Activated naive CD8-positive, alpha-beta T cell treated with anti-CD3 and anti-CD28 coated beads, Interleukin-2, amount 10 ng/mL, durations not matched to agents 7 days and 5 days (primary cell): ENCODE data around the gene ZFYVE9. TPM values are rescaled to one million over a fixed set of nuclear protein-coding genes. Genes with fewer than 3 reads are reported as not detected.
"Not testable (repeated sequence)": the region's sequence is repeated elsewhere in the genome, so short reads cannot be mapped to it uniquely, and the experiment has no call there.

Source experiments
- ATAC-seq: fragments of 150-1000 bp; cut with Tn5 transposase; one replicate; pipeline ENCODE4 v1.10.0; 2021; ENCODE audit warnings: low read depth, moderate library complexity
- POLR2A ChIA-PET: fragments of 350-600 bp; sonication (Branson Sonifier 250); formaldehyde crosslinking; loops from one replicate; lab custom pipeline; 2021; ENCODE audit warnings: antibody characterized with exemption; lab: Charles Lee
- DNase-seq: peaks from one replicate; pipeline ENCODE4 v3.0.0; 2021
- H3K27ac Mint-ChIP-seq: one replicate; pipeline ENCODE4 v1.8.0; 2022; ENCODE audit warnings: mild to moderate bottlenecking, mixed read lengths
- H3K27me3 Mint-ChIP-seq: one replicate; pipeline ENCODE4 v1.8.0; 2022; ENCODE audit warnings: mild to moderate bottlenecking, moderate library complexity, mixed read lengths
- H3K36me3 Mint-ChIP-seq: one replicate; pipeline ENCODE4 v1.8.0; 2021; ENCODE audit warnings: mild to moderate bottlenecking, mixed read lengths
- H3K4me1 Mint-ChIP-seq: one replicate; pipeline ENCODE4 v1.8.0; 2021; ENCODE audit warnings: mixed read lengths
- H3K4me3 Mint-ChIP-seq: one replicate; pipeline ENCODE4 v1.8.0; 2022; ENCODE audit warnings: mild to moderate bottlenecking, moderate library complexity, mixed read lengths
- H3K9me3 Mint-ChIP-seq: one replicate; pipeline ENCODE4 v1.8.0; 2021; ENCODE audit warnings: mixed read lengths
- total RNA-seq, 2 experiments: library from RNA; stranded (reverse); gene quantifications; one replicate each; pipeline ENCODE4 v1.2.3, GENCODE V29; 2021

The ZFYVE9 gene
- total RNA-seq, 2 experiments from 2014 or later, result 4.5 to 5.5 TPM

DNA sequence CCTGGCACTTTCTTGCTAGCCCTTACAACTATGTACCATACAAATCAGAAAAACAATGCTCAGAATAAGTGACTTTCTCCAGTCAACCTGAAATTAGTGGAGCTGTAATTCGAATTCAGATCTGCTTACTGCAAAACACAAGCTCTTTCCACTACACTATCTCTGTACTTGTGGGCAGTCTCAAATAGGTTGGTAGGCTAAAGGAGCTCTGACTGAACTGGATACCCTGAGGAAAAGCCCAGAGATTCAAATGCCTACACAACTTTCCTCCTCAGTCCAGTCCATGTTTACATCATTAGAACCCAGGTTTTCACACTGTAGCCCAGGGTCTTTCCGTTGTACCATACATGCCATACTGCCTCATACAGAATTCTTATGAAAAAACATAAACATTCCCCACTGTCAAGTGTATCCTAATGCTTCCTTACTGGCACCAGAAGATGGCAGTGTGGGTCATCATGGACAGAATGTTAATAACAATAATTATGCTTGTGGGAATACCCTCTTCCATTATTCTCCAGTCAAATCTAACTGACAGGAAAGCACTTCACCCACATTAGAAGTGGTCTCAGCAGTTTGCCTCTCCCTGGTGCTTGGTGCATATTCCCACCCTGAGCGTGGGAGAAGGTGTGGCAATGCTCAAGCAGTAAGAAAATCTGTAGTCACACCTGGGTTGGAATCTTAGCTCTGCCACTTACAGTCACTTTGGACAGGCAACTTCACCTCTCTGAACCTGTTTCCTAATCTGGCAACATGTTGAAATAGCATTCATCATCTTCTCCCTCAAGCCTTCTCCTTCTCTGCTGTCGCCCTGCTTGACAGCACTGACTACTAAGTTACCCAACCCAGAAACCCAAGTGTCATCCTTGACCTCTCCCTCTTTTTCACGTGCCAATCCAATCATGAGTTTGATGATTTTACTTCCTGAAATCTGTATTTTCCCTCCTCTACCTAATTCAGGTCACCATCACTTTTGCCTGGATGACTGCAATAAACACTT, 14.4 kb upstream of the ZFYVE9 start:
- POLR2A ChIA-PET, result no interaction called here
- Mint-ChIP-seq H3K27ac (no peak overlapping the region), H3K27me3 (peaks cover 27% of the 10 kb centered on the region), H3K4me3 (no peak overlapping the region), H3K9me3 (no peaks in the 10 kb centered on the region), H3K4me1 (peaks cover 2% of the 10 kb centered on the region), H3K36me3 (no peaks in the 10 kb centered on the region)
- no peak for ATAC-seq
- no peak for DNase-seq

DNA sequence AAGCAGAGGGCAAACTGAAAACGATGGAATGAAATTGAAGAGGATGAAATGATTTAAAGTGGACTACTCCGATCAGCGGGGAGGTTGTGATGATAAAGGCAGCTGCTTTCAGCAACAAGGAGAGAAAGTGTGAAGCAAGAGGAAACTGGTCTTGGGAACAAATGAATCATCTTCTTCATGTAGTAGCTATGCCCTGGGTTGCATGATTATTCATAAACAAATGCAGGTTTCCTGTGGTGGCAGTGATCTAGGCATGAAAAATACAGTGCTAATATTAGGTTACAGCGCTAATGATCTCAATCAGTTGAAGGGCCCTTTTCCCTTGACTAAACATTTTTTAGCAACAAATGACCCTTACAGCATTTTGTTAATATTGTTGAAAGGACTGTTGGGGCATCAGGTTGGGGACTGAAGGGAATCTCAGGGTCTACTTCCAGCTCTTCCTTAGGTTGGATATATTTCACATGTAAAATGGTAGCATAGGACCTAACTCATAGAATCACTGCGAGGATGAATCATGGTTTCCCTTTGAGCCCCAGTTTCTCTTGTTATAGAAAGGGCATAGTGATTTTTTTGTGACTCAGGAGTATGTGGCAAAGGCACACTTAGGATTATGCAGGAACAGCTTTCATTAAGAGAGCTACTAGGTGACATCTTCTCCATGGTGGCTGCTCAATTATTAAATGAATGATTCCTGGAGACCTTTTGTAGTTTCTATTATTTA, 1.9 kb upstream of the ZFYVE9 start:
- POLR2A ChIA-PET, result no interaction called here
- H3K4me3 Mint-ChIP-seq, result peak overlapping the region; percentile 44
- no peaks in the 10 kb centered on the region for H3K9me3 Mint-ChIP-seq
- peak; percentile 34 for ATAC-seq
- H3K36me3 Mint-ChIP-seq, result no peaks in the 10 kb centered on the region
- H3K4me1 Mint-ChIP-seq, result peaks cover 27% of the 10 kb centered on the region
- no peak overlapping the region for H3K27ac Mint-ChIP-seq
- no peak for DNase-seq
- H3K27me3 Mint-ChIP-seq, result peaks cover 10% of the 10 kb centered on the region

DNA sequence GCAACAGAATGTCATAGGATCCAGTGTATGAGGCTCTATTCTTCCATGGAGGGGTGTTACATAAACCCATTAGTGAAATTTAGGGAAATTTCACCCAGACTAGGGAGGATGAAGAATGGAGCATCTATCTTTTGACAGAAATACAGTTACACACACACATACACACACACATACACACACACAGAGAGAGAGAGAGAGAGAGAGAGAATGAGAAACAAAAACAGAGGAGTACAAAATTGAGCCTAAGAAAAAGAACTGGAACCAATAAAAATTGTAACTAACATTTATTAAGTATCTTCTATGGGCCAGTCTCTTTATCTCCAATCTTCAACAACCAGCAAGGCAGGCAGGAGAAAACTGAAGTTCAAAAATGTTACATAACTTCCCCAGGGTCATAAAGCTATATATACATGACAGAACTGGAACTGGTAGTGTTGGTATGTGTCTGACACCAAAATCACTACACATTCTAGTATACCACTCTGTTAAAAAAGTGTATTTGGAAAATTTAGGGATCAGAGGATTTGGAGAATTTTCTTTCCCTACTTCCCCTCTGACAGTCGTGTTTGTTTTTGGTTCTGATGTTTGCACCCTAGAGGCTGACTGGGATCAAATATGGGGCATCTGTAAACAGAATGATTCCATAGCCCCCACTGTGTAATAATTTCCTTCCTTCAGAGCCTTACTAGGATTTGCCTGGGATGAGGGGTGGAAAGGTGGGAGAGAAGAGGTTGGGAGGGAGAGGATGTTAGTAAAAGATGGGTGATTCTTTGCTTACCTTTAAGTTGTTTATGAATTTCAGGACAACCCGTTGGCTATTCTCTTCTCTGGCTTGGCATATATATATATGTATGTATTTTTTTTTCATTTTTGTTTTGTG, 1.0 kb upstream of the ZFYVE9 start:
- Mint-ChIP-seq H3K9me3 (no peaks in the 10 kb centered on the region), H3K27me3 (peaks cover 10% of the 10 kb centered on the region), H3K36me3 (no peaks in the 10 kb centered on the region), H3K4me3 (peak overlapping the region; percentile 75), H3K27ac (peak overlapping the region; percentile 53), H3K4me1 (peaks cover 31% of the 10 kb centered on the region)
- ATAC-seq (no peak), DNase-seq (no peak)
- POLR2A ChIA-PET, result no interaction called here

DNA sequence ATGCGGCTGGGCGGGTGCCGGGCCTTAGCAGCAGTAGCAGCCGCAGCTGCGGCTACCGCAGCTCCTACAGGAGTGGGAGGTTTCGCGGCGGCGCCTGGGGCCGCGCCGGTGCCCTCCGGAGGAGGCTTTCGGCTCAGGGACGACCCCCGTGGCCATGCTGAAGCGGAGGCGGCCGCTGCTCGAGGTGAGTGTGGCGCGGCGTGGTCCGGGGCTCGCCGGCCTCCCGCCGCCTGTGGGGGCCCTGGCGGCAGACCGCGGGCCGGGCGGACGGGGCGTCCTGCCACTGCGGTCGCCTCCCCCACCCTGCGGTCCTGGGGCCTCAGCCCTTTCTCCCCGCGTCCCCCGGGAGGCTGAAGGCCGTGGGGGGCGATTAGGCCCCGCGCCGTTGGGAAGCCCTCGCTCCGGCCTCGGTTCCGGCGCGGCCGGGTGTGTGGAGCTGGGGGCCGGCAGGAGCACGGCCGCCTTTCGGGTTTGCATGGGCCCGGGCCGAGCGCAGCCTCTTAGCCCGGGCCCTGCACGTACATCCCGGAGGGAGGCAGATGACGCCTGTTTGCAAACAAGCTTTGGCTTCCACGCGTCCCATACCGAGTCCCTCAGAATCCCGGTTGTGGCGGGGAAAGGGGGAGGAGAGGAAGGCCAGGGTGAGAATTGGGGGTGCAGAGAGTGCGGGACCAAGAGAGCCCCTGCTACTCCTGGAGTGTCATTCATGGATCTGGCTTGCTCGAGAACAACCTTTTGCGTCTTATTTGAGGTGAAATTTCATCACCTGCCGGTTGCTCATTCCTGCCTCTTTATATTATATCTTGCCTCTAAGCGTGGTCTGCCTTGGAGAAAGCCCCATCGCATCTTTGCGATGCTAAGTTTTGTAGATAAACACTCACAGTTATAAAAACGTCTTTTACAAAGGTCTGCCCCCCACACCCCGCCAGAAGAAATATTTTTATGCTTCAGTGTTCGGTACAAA, 613 bp downstream of the ZFYVE9 start:
- ATAC-seq, result peak; percentile 55
- POLR2A ChIA-PET, result interaction anchor here (0.5 kb wide), 1 partner anchor 502 kb away, joined by 5 read pairs; no protein-coding TSS in a partner anchor
- Mint-ChIP-seq H3K9me3 (no peaks in the 10 kb centered on the region), H3K27me3 (peaks cover 10% of the 10 kb centered on the region), H3K4me1 (peaks cover 31% of the 10 kb centered on the region), H3K27ac (peak overlapping the region; percentile 58), H3K36me3 (no peaks in the 10 kb centered on the region), H3K4me3 (peak overlapping the region; percentile 81)
- DNase-seq, result peak; percentile 70

DNA sequence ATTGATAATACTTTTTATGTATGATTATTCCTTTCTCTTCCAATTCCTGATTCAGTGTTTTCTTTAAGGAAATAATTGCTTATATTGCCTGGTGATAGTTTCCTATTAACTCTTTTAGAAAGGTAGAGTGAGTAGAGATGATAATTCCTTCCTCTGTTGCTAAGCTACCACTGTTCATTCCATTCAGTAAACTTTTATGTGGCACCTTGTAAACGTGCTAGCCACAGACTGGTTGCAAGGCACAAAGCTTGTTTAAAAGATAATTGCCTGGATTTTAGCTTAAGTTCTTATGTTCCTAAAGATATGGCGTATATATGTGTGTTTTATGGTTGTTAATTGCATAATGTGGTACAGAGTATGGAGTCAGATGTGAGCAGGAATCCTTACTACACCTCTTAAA, 3.2 kb downstream of the ZFYVE9 start:
- Mint-ChIP-seq H3K4me1 (peaks cover 19% of the 10 kb centered on the region), H3K27ac (no peak overlapping the region), H3K27me3 (peaks cover 7% of the 10 kb centered on the region), H3K36me3 (no peaks in the 10 kb centered on the region), H3K9me3 (no peaks in the 10 kb centered on the region), H3K4me3 (no peak overlapping the region)
- ATAC-seq (no peak), DNase-seq (no peak)
- POLR2A ChIA-PET, result interaction anchor here (0.7 kb wide), 1 partner anchor 51 kb away, joined by 3 read pairs; no protein-coding TSS in a partner anchor

DNA sequence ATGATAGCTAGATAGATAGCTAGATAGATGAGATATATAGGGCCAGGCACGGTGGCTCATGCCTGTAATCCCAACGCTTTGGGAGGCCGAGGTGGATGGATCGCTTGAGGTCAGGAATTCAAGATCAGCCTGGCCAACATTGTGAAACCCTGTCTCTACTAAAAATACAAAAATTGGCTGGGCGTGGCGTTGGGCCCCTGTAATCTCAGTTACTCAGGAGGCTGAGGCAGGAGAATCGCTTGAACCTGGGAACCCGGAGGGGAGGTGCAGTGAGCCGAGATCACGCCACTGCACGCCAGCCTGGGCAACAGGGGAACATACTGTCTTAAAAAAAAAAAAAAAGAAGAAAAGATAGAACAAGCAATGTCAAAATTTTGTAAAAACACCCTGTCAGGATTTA, 8.6 kb downstream of the ZFYVE9 start:
- DNase-seq, H3K27ac Mint-ChIP-seq, H3K4me3 Mint-ChIP-seq, H3K27me3 Mint-ChIP-seq, ATAC-seq, H3K4me1 Mint-ChIP-seq, POLR2A ChIA-PET, H3K36me3 Mint-ChIP-seq, H3K9me3 Mint-ChIP-seq: not testable (repeated sequence)

DNA sequence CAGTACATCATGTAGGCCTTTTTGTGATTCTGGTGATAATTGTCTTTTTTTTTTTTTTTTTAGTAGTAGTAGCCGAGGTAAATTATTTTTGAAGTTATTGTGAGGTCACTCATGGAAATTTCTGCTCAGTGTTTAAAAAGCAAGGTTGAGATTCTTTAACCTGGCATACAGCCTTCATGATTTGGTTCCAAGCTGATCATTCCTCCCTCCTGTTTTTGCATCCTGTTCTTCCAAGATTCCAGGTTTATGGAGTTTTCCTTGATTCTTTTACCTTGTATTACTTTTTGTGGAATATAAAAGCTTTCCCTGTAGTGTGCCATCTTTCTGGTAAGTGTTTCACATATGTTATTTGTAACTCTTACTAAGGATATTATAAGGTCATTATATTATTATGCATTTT, 9.1 kb downstream of the ZFYVE9 start:
- H3K27ac Mint-ChIP-seq, result no peak overlapping the region
- H3K36me3 Mint-ChIP-seq, result no peaks in the 10 kb centered on the region
- H3K9me3 Mint-ChIP-seq, result no peaks in the 10 kb centered on the region
- H3K4me3 Mint-ChIP-seq, result no peak overlapping the region
- DNase-seq (no peak), ATAC-seq (no peak)
- no peaks in the 10 kb centered on the region for H3K4me1 Mint-ChIP-seq
- H3K27me3 Mint-ChIP-seq, result no peaks in the 10 kb centered on the region
- POLR2A ChIA-PET, result no interaction called here

DNA sequence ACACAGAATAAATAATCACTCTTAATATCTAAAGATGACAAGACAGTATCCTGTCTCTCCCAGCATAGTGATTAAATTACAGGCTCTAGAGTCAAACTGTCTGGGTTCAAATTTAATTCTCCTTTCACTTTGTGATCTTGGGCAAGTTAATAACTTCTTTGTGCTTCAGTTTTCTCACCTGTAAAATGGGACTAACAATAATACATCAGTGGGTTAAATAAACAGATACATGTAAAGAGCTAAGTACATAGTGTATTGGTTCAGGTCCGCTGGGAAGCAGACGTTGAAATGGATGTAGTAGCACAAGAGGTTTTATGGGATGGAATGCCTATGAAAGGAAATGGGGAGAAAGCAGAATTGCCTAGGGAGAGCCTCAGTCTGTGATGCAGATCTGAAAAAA, 10.7 kb downstream of the ZFYVE9 start:
- POLR2A ChIA-PET, result no interaction called here
- Mint-ChIP-seq H3K27ac (no peak overlapping the region), H3K36me3 (no peaks in the 10 kb centered on the region), H3K27me3 (no peaks in the 10 kb centered on the region), H3K4me3 (no peak overlapping the region), H3K4me1 (no peaks in the 10 kb centered on the region), H3K9me3 (no peaks in the 10 kb centered on the region)
- DNase-seq, result no peak
- ATAC-seq, result no peak

DNA sequence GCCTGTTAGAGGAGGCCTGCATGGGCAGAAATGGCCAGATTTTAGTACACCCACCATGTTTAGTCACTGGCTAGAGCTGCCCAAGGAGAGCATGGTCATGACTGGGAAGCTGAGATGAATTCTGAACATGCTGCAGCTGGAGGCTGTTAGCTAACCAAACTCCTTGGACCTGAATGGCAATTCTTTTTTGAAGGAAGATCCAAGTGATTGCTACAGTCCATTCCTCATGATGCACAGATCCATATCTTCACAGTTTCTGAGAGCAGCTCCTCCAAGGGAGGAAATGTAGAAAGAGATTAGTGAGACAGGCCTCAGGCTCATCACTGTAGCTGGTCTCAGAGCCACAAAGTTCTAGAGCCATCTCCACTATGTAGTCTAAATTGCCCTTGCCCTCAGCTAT, 11.1 kb downstream of the ZFYVE9 start:
- ATAC-seq (no peak), DNase-seq (no peak)
- H3K27me3 Mint-ChIP-seq, result no peaks in the 10 kb centered on the region
- no peaks in the 10 kb centered on the region for H3K36me3 Mint-ChIP-seq
- H3K27ac Mint-ChIP-seq, result no peak overlapping the region
- no peaks in the 10 kb centered on the region for H3K9me3 Mint-ChIP-seq
- no peak overlapping the region for H3K4me3 Mint-ChIP-seq
- POLR2A ChIA-PET, result no interaction called here
- peaks cover 1% of the 10 kb centered on the region for H3K4me1 Mint-ChIP-seq

DNA sequence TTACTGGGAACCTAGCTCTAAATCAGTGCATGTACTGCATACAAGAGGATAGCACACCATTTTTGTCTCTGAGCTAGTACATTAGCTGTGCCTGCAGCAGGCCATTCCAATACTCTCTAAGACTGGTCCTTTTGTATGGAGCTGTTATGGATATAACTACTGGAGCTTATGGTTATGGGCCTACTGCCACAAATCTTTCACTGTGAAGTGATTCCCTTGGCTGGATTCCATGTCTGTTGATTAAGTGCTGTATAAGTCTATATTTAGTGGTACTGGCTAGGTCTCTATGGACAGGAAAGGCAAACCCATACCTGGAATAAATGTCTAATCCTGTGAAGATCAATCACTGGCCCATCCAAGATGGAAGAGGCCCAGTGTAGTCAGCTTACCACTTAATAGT, 12.0 kb downstream of the ZFYVE9 start:
- H3K36me3 Mint-ChIP-seq, result no peaks in the 10 kb centered on the region
- peaks cover 1% of the 10 kb centered on the region for H3K4me1 Mint-ChIP-seq
- POLR2A ChIA-PET, result no interaction called here
- ATAC-seq (no peak), DNase-seq (no peak)
- no peaks in the 10 kb centered on the region for H3K27me3 Mint-ChIP-seq
- no peak overlapping the region for H3K27ac Mint-ChIP-seq
- no peaks in the 10 kb centered on the region for H3K9me3 Mint-ChIP-seq
- H3K4me3 Mint-ChIP-seq, result no peak overlapping the region

DNA sequence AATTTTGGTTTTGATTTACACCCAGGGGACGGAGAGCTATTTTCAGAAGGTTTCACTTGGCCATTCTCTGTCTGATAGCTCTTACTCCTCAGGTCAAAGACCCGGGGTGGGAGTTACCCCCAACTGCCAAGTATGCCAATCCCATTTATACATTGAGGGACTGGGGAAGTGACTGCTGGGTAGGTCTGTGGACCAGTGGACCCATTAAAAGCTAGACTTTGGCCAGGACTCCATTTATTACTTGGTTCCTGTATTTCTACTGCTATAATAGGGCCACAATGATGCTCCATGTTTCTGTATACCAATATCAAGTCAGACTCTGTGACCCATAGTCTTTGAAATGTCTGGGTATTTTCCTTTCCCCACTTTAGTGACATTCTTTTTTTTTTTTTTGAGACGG, 14.6 kb downstream of the ZFYVE9 start:
- Mint-ChIP-seq H3K4me3 (no peak overlapping the region), H3K27ac (no peak overlapping the region), H3K27me3 (no peaks in the 10 kb centered on the region), H3K4me1 (peaks cover 1% of the 10 kb centered on the region), H3K9me3 (no peaks in the 10 kb centered on the region), H3K36me3 (no peaks in the 10 kb centered on the region)
- POLR2A ChIA-PET, result interaction anchor here (0.7 kb wide), 1 partner anchor 144 kb away, joined by 3 read pairs; no protein-coding TSS in a partner anchor
- ATAC-seq (no peak), DNase-seq (no peak)

DNA sequence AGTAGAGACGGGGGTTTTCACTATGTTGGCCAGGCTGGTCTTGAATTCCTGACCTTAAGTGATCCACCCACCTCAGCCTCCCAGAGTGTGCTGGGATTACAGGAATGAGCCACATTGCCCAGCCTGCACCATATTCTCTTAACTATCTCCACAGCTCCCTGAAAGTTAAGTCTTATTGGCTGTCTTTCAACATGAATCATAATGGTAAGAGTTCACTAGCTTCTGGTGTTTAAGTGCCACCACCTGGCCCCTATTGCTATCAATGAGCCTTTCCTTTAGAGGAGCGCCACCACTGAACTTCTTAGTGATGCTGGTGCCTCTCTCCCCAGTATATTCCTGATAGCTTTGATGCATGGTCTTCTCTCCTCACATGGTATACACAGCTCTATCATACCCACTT, 15.7 kb downstream of the ZFYVE9 start:
- no peak overlapping the region for H3K27ac Mint-ChIP-seq
- POLR2A ChIA-PET, result no interaction called here
- no peaks in the 10 kb centered on the region for H3K27me3 Mint-ChIP-seq
- H3K4me1 Mint-ChIP-seq, result peaks cover 1% of the 10 kb centered on the region
- no peak overlapping the region for H3K4me3 Mint-ChIP-seq
- no peaks in the 10 kb centered on the region for H3K36me3 Mint-ChIP-seq
- ATAC-seq, result no peak
- H3K9me3 Mint-ChIP-seq, result no peaks in the 10 kb centered on the region
- no peak for DNase-seq
